Esophagus squamous epithelium (tissue), 4 donors: ENCODE data around the gene PKP4.

Source experiments
- POLR2A ChIP-seq, 4 donors: fragments of 450-650 bp; IDR thresholded peaks; one replicate each; pipeline ENCODE4 v1.6.1; 2017; ENCODE audit warnings: antibody characterized with exemption in 4 of 4, mild to moderate bottlenecking in 4 of 4, moderate library complexity in 3 of 4
- TF ChIP-seq, protein P1 (sequence below), 6 experiments: fragments of 450-650 bp in 4 of 6; fragments of 200-600 bp in 2 of 6; sonication (generic) in 2 of 6; IDR thresholded peaks; one replicate each; pipeline ENCODE4 v1.5.1; 2016 to 2019; ENCODE audit warnings: antibody characterized with exemption in 6 of 6, mild to moderate bottlenecking in 4 of 6, moderate library complexity in 4 of 6

GRCh38 chr2:158411748-158412147 lies 45.0 kb upstream of the PKP4 start:
- TF ChIP-seq, protein P1, sequence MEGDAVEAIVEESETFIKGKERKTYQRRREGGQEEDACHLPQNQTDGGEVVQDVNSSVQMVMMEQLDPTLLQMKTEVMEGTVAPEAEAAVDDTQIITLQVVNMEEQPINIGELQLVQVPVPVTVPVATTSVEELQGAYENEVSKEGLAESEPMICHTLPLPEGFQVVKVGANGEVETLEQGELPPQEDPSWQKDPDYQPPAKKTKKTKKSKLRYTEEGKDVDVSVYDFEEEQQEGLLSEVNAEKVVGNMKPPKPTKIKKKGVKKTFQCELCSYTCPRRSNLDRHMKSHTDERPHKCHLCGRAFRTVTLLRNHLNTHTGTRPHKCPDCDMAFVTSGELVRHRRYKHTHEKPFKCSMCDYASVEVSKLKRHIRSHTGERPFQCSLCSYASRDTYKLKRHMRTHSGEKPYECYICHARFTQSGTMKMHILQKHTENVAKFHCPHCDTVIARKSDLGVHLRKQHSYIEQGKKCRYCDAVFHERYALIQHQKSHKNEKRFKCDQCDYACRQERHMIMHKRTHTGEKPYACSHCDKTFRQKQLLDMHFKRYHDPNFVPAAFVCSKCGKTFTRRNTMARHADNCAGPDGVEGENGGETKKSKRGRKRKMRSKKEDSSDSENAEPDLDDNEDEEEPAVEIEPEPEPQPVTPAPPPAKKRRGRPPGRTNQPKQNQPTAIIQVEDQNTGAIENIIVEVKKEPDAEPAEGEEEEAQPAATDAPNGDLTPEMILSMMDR (IDR thresholded peaks at IDR 0.05): no peak
- no peak for TF ChIP-seq POLR2A (IDR thresholded peaks at IDR 0.05)
